HepG2 (cell line): Measurements from ENCODE around the gene CNN3. TPM values are rescaled to one million over a fixed set of nuclear protein-coding genes. Genes with fewer than 3 reads are reported as not detected.

Experiments
- BCLAF1 ChIP-seq: fragments of 450-650 bp; IDR thresholded peaks from 2 replicates; pipeline ENCODE4 v1.6.1; 2017; ENCODE audit warnings: mild to moderate bottlenecking
- ERF ChIP-seq: IDR thresholded peaks from 2 replicates; pipeline ENCODE4 v1.6.1; 2018; ENCODE audit warnings: missing biosample characterization, missing genetic modification reagents
- HDAC6 ChIP-seq: fragments of 200-600 bp; sonication (generic); IDR thresholded peaks from 2 replicates; pipeline ENCODE4 v1.7.0; 2017; ENCODE audit warnings: mild to moderate bottlenecking, antibody characterized with exemption, low read length, low read depth
- HNF1A ChIP-seq, 2 experiments: sonication (generic) in 1 of 2; formaldehyde crosslinking in 1 of 2; IDR thresholded peaks; 2 replicates each; pipeline versions ENCODE4 v1.4.0 to v1.6.1; 2016 to 2020; ENCODE audit warnings: borderline replicate concordance in 1 of 2, low read depth in 1 of 2, mild to moderate bottlenecking in 1 of 2, missing genetic modification reagents in 1 of 2
- MIER3 ChIP-seq: IDR thresholded peaks from 2 replicates; pipeline ENCODE4 v1.6.1; 2016; ENCODE audit warnings: missing compliant biosample characterization, borderline replicate concordance
- PAX8 ChIP-seq: sonication (generic); formaldehyde crosslinking; IDR thresholded peaks from 2 replicates; pipeline ENCODE4 v1.8.0; 2022; ENCODE audit warnings: mild to moderate bottlenecking, missing genetic modification reagents, borderline replicate concordance
- PHF21A ChIP-seq: sonication (generic); formaldehyde crosslinking; IDR thresholded peaks from 2 replicates; pipeline ENCODE4 v1.5.0; 2020; ENCODE audit warnings: mild to moderate bottlenecking, missing genetic modification reagents
- PHF5A ChIP-seq: IDR thresholded peaks from one replicate; pipeline ENCODE4 v1.6.1; 2018; ENCODE audit warnings: low read depth, missing genetic modification reagents; ENCODE audit not compliant: unreplicated experiment
- POGZ ChIP-seq: sonication (generic); formaldehyde crosslinking; IDR thresholded peaks from 2 replicates; pipeline ENCODE4 v1.4.0; 2020; ENCODE audit warnings: mild to moderate bottlenecking, missing genetic modification reagents
- RFXAP ChIP-seq: sonication (generic); formaldehyde crosslinking; IDR thresholded peaks from 2 replicates; pipeline ENCODE4 v1.4.0; 2020; ENCODE audit warnings: missing genetic modification reagents, borderline replicate concordance
- SMAD1 ChIP-seq: sonication (generic); formaldehyde crosslinking; IDR thresholded peaks from 2 replicates; pipeline ENCODE4 v1.4.0; 2020; ENCODE audit warnings: missing genetic modification reagents, low read depth, mild to moderate bottlenecking, borderline replicate concordance
- TAF1 ChIP-seq: sonication (generic); formaldehyde crosslinking; IDR thresholded peaks from 2 replicates; pipeline ENCODE4 v1.4.0; 2020; ENCODE audit warnings: missing genetic modification reagents
- TARDBP ChIP-seq: sonication (generic); formaldehyde crosslinking; IDR thresholded peaks from 2 replicates; pipeline ENCODE4 v1.8.0; 2022; ENCODE audit warnings: mild to moderate bottlenecking, missing genetic modification reagents
- THAP8 ChIP-seq: sonication (generic); formaldehyde crosslinking; IDR thresholded peaks from 2 replicates; pipeline ENCODE4 v1.5.1; 2020; ENCODE audit warnings: missing genetic modification reagents, mild to moderate bottlenecking, borderline replicate concordance
- TSC22D2 ChIP-seq: sonication (generic); formaldehyde crosslinking; IDR thresholded peaks from 2 replicates; pipeline ENCODE4 v1.5.1; 2020; ENCODE audit warnings: missing genetic modification reagents, mild to moderate bottlenecking, borderline replicate concordance
- ZNF24 ChIP-seq: fragments of 450-650 bp; IDR thresholded peaks from 2 replicates; pipeline ENCODE4 v1.6.1; 2017; ENCODE audit warnings: antibody characterized with exemption, mild to moderate bottlenecking
- ZNF30 ChIP-seq: sonication (generic); formaldehyde crosslinking; IDR thresholded peaks from 2 replicates; pipeline ENCODE4 v1.5.0; 2020; ENCODE audit warnings: mild to moderate bottlenecking, missing genetic modification reagents
- ZNF503 ChIP-seq: sonication (generic); formaldehyde crosslinking; IDR thresholded peaks from 2 replicates; pipeline ENCODE4 v1.4.0; 2020; ENCODE audit warnings: missing genetic modification reagents
- ZNF749 ChIP-seq: sonication (generic); formaldehyde crosslinking; IDR thresholded peaks from 2 replicates; pipeline ENCODE4 v1.8.0; 2022; ENCODE audit warnings: mild to moderate bottlenecking, missing genetic modification reagents, moderate library complexity, borderline replicate concordance
- ZSCAN22 ChIP-seq: sonication (generic); formaldehyde crosslinking; IDR thresholded peaks from 2 replicates; pipeline ENCODE4 v1.4.0; 2020; ENCODE audit warnings: mild to moderate bottlenecking, missing genetic modification reagents
- polyA plus RNA-seq, 8 experiments: library from polyadenylated mRNA; depleted of rRNA in 3 of 8; stranded (reverse) in 7 of 8; unstranded in 1 of 8; fragments of >200 nt; fragmentation: Illumina TruSeq in 4 of 8; extraction: Trizol in 4 of 8; gene quantifications; 2 replicates each; pipeline versions ENCODE4 v1.2.1 to v1.2.3, GENCODE V29; 2011 to 2016; ENCODE audit warnings: low read depth in 4 of 8, missing spikeins in 1 of 8, mixed read lengths in 1 of 8; ENCODE audit not compliant: insufficient read depth in 1 of 8
- total RNA-seq, 5 experiments: library from RNA; depleted of rRNA; stranded (reverse); fragments of >200 nt; fragmentation: Illumina TruSeq; extraction: Trizol; gene quantifications; 2 replicates each; pipeline ENCODE4 v1.2.3, GENCODE V29; 2016; ENCODE audit warnings: low read depth in 1 of 5

The CNN3 gene
- total and polyA plus RNA-seq, 2 of the 13 experiments (the other 11 are each of a cell fraction or from before 2014, with no cell fraction given) = 113 to 223 TPM

GRCh38 chr1:94926915-94927404, at the start of gene CNN3 (continued):
- TF ChIP-seq HNF1A (IDR thresholded peaks at IDR 0.05; ENCODE audit: low read depth) (no peak), HNF1A (CRISPR knock-in tag; IDR thresholded peaks at IDR 0.05; ENCODE audit: borderline replicate concordance) (peak; percentile 67; the same call in 1 of the 2 replicates), SMAD1 (no peak), ZNF30 (peak; percentile 71; the same call in 1 of the 2 replicates), POGZ (CRISPR knock-in tag) (peak; percentile 64), MIER3 (0 out of 2 replicates have a peak, but pooled peaks have one; percentile 17), RFXAP (CRISPR knock-in tag) (peak; percentile 20; the same call in 1 of the 2 replicates), THAP8 (CRISPR knock-in tag) (0 out of 2 replicates have a peak, but pooled peaks have one; percentile 69), TAF1 (CRISPR knock-in tag) (peak; percentile 96), PHF21A (CRISPR knock-in tag) (no peak), HDAC6 (no peak), PAX8 (peak; percentile 73; the same call in 1 of the 2 replicates), TARDBP (peak; percentile 62; the same call in 1 of the 2 replicates), ZNF24 (0 out of 2 replicates have a peak, but pooled peaks have one; percentile 19), BCLAF1 (no peak), ZSCAN22 (no peak), PHF5A (CRISPR knock-in tag) (no peak), ERF (CRISPR knock-in tag) (peak; percentile 92), ZNF749 (CRISPR knock-in tag) (peak; percentile 50; the same call in 1 of the 2 replicates), TSC22D2 (peak; percentile 49; the same call in 1 of the 2 replicates), ZNF503 (0 out of 2 replicates have a peak, but pooled peaks have one; percentile 14)
